Ovary (tissue), 9 donors: Measurements from ENCODE around the gene SYNPO. TPM values are rescaled to one million over a fixed set of nuclear protein-coding genes. Genes with fewer than 3 reads are reported as not detected.

Experiments
- DNase-seq, 5 donors: peaks; one replicate each; pipeline ENCODE4 v3.0.0-alpha.2; 2019 to 2020
- H3K27ac ChIP-seq, 2 donors: fragments of 200-600 bp; one replicate each; pipeline versions ENCODE4 v1.5.1 to v1.8.0; 2019 to 2022
- H3K27me3 ChIP-seq: fragments of 200-600 bp; one replicate; pipeline ENCODE4 v1.8.0; 2022
- H3K36me3 ChIP-seq: fragments of 200-600 bp; sonication (generic); one replicate; pipeline ENCODE4 v1.5.1; 2019
- H3K4me1 ChIP-seq: one replicate; pipeline ENCODE4 v1.8.1; 2013; ENCODE audit warnings: mild to moderate bottlenecking, moderate library complexity; ENCODE audit not compliant: insufficient read depth
- H3K4me3 ChIP-seq: fragments of 200-600 bp; sonication (generic); one replicate; pipeline ENCODE4 v1.5.1; 2017
- H3K9me3 ChIP-seq, 2 donors: fragments of 200-600 bp in 1 of 2; sonication (generic) in 1 of 2; one replicate each; pipeline versions ENCODE4 v1.5.1 to v1.8.1; 2013 to 2019; ENCODE audit warnings: mild to moderate bottlenecking in 1 of 2, moderate library complexity in 1 of 2
- EP300 ChIP-seq: sonication (generic); formaldehyde crosslinking; IDR thresholded peaks from one replicate; pipeline ENCODE4 v1.6.1; 2017; ENCODE audit warnings: antibody characterized with exemption
- POLR2A ChIP-seq: fragments of 450-650 bp; IDR thresholded peaks from one replicate; pipeline ENCODE4 v1.6.1; 2017; ENCODE audit warnings: antibody characterized with exemption, mild to moderate bottlenecking, moderate library complexity
- WGBS, 3 donors: extraction: QIAGEN DNeasy Blood & Tissue Kit in 1 of 3; methylation state at CpG; one replicate each; pipeline versions ENCODE4 v1.1.5 to v1.1.7; 2013 to 2017; 5-methylcytosine and 5-hydroxymethylcytosine counted together
- intact Hi-C, 4 donors: fragments of 100-400 bp; cut with DNase I; formaldehyde crosslinking; loops; one replicate each; pipeline versions ENCODE4 v1.11.0 to v1.15.1; 2022 to 2023
- polyA plus RNA-seq, 2 donors: library from polyadenylated mRNA; stranded (reverse); fragments of 200-250 nt in 1 of 2; fragments of 350-450 nt in 1 of 2; fragmentation: Illumina TruSeq in 1 of 2; extraction: RNeasy Lipid Tissue Mini Kit (QIAGEN cat#74804) in 1 of 2; gene quantifications; one replicate each; pipeline ENCODE4 v1.2.3, GENCODE V29; 2013 to 2014
- total RNA-seq, 7 donors: library from RNA; depleted of rRNA in 2 of 7; stranded (reverse); fragments of >200 nt in 2 of 7; fragmentation: NEBNext Ultra II Directional in 3 of 7; extraction: Animal tissue kit (Norgen Biotek cat#: 25700) in 3 of 7; gene quantifications; one replicate each; pipeline versions ENCODE4 v1.1.0 to v1.2.4, GENCODE V29; 2016 to 2023
- TF ChIP-seq, protein P1 (sequence below), 3 donors: fragments of 450-650 bp in 2 of 3; fragments of 200-600 bp in 1 of 3; IDR thresholded peaks; one replicate each; pipeline versions ENCODE4 v1.5.1 to v1.8.0; 2016 to 2022; ENCODE audit warnings: antibody characterized with exemption in 3 of 3, mild to moderate bottlenecking in 1 of 3
- donor health status: DM: no; HTN: no; CAD: no; lungs with moderate emphysema.
- donor health status: DM: no; HTN: no; CAD: no.
- donor health status: Bipolar disorder and iron deficiency.
- donor health status: DM: yes; HTN: yes; CAD: no.
- donor health status: DM: no; HTN: no; CAD: no.
- donor health status: DM: yes; HTN: yes; CAD: no.

Gene SYNPO
- total and polyA plus RNA-seq, 9 donors: 8.3 to 174 (median 70.2) TPM

DNA sequence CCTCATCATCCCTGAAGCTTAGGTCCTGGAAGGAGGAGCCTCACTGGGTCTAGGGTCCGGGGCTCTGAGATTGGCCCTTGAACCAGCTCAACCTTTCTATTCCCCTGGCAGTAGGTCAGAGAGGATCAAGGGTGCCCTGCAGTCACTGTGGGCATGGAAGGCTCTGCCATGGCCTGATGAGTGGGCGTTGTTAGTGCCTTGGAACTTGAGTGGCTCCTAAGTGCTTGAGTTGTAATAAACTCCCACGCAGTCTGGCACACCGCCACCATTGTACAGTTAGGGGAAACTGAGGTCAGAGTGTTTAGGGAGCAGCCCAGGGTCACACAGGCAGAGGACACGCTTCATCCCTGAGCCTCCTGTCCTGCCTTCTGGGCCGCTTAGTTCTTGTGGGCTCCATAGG is 10.4 kb upstream of the SYNPO start:
- TF ChIP-seq POLR2A (no peak), EP300 (no peak)
- TF ChIP-seq, protein P1, sequence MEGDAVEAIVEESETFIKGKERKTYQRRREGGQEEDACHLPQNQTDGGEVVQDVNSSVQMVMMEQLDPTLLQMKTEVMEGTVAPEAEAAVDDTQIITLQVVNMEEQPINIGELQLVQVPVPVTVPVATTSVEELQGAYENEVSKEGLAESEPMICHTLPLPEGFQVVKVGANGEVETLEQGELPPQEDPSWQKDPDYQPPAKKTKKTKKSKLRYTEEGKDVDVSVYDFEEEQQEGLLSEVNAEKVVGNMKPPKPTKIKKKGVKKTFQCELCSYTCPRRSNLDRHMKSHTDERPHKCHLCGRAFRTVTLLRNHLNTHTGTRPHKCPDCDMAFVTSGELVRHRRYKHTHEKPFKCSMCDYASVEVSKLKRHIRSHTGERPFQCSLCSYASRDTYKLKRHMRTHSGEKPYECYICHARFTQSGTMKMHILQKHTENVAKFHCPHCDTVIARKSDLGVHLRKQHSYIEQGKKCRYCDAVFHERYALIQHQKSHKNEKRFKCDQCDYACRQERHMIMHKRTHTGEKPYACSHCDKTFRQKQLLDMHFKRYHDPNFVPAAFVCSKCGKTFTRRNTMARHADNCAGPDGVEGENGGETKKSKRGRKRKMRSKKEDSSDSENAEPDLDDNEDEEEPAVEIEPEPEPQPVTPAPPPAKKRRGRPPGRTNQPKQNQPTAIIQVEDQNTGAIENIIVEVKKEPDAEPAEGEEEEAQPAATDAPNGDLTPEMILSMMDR (IDR thresholded peaks at IDR 0.05): no peak
- no peaks in the 10 kb centered on the region for H3K36me3 ChIP-seq
- WGBS, 3 donors: 80 to 83% (median 83%) methylated on average over 6 of the region's 6 CpGs
- H3K27me3 ChIP-seq: no peaks in the 10 kb centered on the region
- H3K4me1 ChIP-seq: peaks cover 17% of the 10 kb centered on the region
- H3K4me3 ChIP-seq: no peak overlapping the region
- H3K9me3 ChIP-seq: no peaks in the 10 kb centered on the region
- H3K27ac ChIP-seq: peak overlapping the region in 1 of 2 donors; percentile 37
- intact Hi-C loops: no loop called here
- peak in 2 of 5 donors; percentile 46 to 53 for DNase-seq

GRCh38 chr5:150630461-150631325 is 9.8 kb upstream of the SYNPO start:
- Histone ChIP-seq H3K4me1 (peaks cover 18% of the 10 kb centered on the region), H3K36me3 (no peaks in the 10 kb centered on the region), H3K27ac (peak overlapping the region in 1 of 2 donors; percentile 11), H3K4me3 (no peak overlapping the region), H3K27me3 (no peaks in the 10 kb centered on the region), H3K9me3 (no peaks in the 10 kb centered on the region)
- 72 to 82% (median 80%) methylated on average over 9 of the region's 9 CpGs for WGBS, 3 donors
- TF ChIP-seq POLR2A (no peak), EP300 (no peak)
- TF ChIP-seq, protein P1 (IDR thresholded peaks at IDR 0.05): no peak
- intact Hi-C loops: no loop called here
- DNase-seq: peak in 1 of 5 donors; percentile 40

DNA sequence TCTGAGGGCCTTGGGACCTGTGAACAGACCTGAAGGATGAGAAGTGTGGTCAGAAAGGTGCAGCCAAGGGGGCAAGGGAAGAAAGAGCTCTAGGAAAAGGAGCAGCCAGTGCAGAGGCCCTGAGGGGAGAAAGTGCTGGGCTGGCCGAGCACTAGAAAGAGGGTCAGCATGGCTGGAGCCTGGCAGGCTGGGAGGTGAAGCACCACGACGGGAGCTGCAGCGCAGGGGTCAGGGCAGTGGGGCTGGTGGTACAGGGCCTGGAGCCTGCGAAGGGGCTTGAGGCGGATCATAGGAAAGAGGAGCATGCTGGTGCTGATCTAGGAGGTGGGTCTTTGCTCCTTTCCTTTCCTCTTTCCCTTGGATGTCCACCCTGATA is 9.1 kb upstream of the SYNPO start:
- H3K4me3 ChIP-seq: no peak overlapping the region
- H3K36me3 ChIP-seq: no peaks in the 10 kb centered on the region
- TF ChIP-seq, protein P1 (IDR thresholded peaks at IDR 0.05): no peak
- TF ChIP-seq POLR2A: no peak
- TF ChIP-seq EP300: no peak
- H3K27me3 ChIP-seq: no peaks in the 10 kb centered on the region
- peak overlapping the region in 1 of 2 donors; percentile 11 for H3K27ac ChIP-seq
- no peaks in the 10 kb centered on the region for H3K9me3 ChIP-seq
- intact Hi-C loops: no loop called here
- DNase-seq: no peak
- WGBS, 3 donors: 86 to 95% (median 88%) methylated on average over 6 of the region's 6 CpGs
- peaks cover 13% of the 10 kb centered on the region for H3K4me1 ChIP-seq

GRCh38 chr5:150632305-150633160 is 7.9 kb upstream of the SYNPO start:
- Histone ChIP-seq H3K4me1 (peaks cover 7% of the 10 kb centered on the region), H3K9me3 (no peaks in the 10 kb centered on the region), H3K27ac (no peak overlapping the region), H3K4me3 (no peak overlapping the region), H3K27me3 (no peaks in the 10 kb centered on the region), H3K36me3 (no peaks in the 10 kb centered on the region)
- no peak for TF ChIP-seq EP300
- TF ChIP-seq, protein P1 (IDR thresholded peaks at IDR 0.05): no peak
- no peak for TF ChIP-seq POLR2A
- intact Hi-C loops: no loop called here
- WGBS, 3 donors: 38 to 46% (median 43%) methylated on average over 10 of the region's 10 CpGs
- DNase-seq: no peak
